Thymus (tissue), 11 donors: ENCODE data around the gene THSD4. TPM values are rescaled to one million over a fixed set of nuclear protein-coding genes. Genes with fewer than 3 reads are reported as not detected.

Experiments used
- DNase-seq, 9 donors: peaks; one replicate each; pipeline ENCODE4 v3.0.0-alpha.2; 2013; ENCODE audit warnings: low spot score in 9 of 9, low read depth in 6 of 9, missing footprints in 1 of 9
- H3K27ac ChIP-seq, 2 donors: one replicate each; pipeline ENCODE4 v1.5.1; 2013; ENCODE audit warnings: control low read depth in 1 of 2, low read depth in 1 of 2, low read length in 1 of 2, mild to moderate bottlenecking in 1 of 2, moderate library complexity in 1 of 2
- H3K27me3 ChIP-seq, 2 donors: one replicate each; pipeline ENCODE4 v1.5.1; 2013; ENCODE audit warnings: low read length in 1 of 2; ENCODE audit not compliant: control insufficient read depth in 2 of 2, insufficient read depth in 1 of 2
- H3K36me3 ChIP-seq, 2 donors: one replicate each; pipeline ENCODE4 v1.5.1; 2013; ENCODE audit warnings: low read length in 1 of 2, mild to moderate bottlenecking in 1 of 2, moderate library complexity in 1 of 2; ENCODE audit not compliant: control insufficient read depth in 2 of 2, insufficient read depth in 2 of 2
- H3K4me1 ChIP-seq, 2 donors: one replicate each; pipeline ENCODE4 v1.5.1; 2013; ENCODE audit warnings: low read length in 2 of 2; ENCODE audit not compliant: control insufficient read depth in 2 of 2, insufficient read depth in 2 of 2
- H3K4me3 ChIP-seq, 2 donors: one replicate each; pipeline ENCODE4 v1.5.1; 2013; ENCODE audit warnings: low read length in 2 of 2, control low read depth in 1 of 2, mild to moderate bottlenecking in 1 of 2
- H3K9me3 ChIP-seq, 2 donors: one replicate each; pipeline ENCODE4 v1.5.1; 2013; ENCODE audit warnings: low read length in 1 of 2, mild to moderate bottlenecking in 1 of 2; ENCODE audit not compliant: control insufficient read depth in 2 of 2, insufficient read depth in 1 of 2
- WGBS: extraction: QIAGEN DNeasy Blood & Tissue Kit; methylation state at CpG from one replicate; pipeline ENCODE4 v1.1.7; 2013; 5-methylcytosine and 5-hydroxymethylcytosine counted together
- polyA plus RNA-seq: library from polyadenylated mRNA; stranded (reverse); fragments of 200-250 nt; gene quantifications from one replicate; pipeline ENCODE4 v1.2.3, GENCODE V29; 2013
- total RNA-seq: library from RNA; stranded (reverse); fragments of 120-200 nt; gene quantifications from one replicate; pipeline ENCODE4 v1.2.4, GENCODE V29; 2013
- donor health status: healthy.

The THSD4 gene
- total and polyA plus RNA-seq, 2 donors = 1.7 to 2.2 TPM

GRCh38 chr15:71792521-71792920, 677.2 kb downstream of the THSD4 start:
- 91% methylated on average over 2 of the region's 2 CpGs for WGBS
- Histone ChIP-seq H3K27me3 (no peaks in the 10 kb centered on the region), H3K27ac (no peak overlapping the region), H3K4me3 (no peak overlapping the region), H3K9me3 (no peaks in the 10 kb centered on the region), H3K36me3 (no peaks in the 10 kb centered on the region), H3K4me1 (no peaks in the 10 kb centered on the region)
- DNase-seq = no peak

GRCh38 chr15:71798641-71799040, 683.4 kb downstream of the THSD4 start:
- no peak overlapping the region for H3K4me3 ChIP-seq
- DNase-seq = no peak
- no peak overlapping the region for H3K27ac ChIP-seq
- no peaks in the 10 kb centered on the region for H3K27me3 ChIP-seq
- 90% methylated on average over 6 of the region's 6 CpGs for WGBS
- H3K36me3 ChIP-seq = no peaks in the 10 kb centered on the region
- H3K4me1 ChIP-seq = no peaks in the 10 kb centered on the region
- H3K9me3 ChIP-seq = no peaks in the 10 kb centered on the region

- no peak for DNase-seq
- WGBS = 93% methylated on average over 3 of the region's 3 CpGs
Observed at GRCh38 chr15:71800190-71800589, 684.9 kb downstream of the THSD4 start.

GRCh38 chr15:71800835-71801745, 685.8 kb downstream of the THSD4 start:
- 69% methylated on average over 17 of the region's 17 CpGs for WGBS

More at GRCh38 chr15:71800190-71800589, 684.9 kb downstream of the THSD4 start:
- Histone ChIP-seq H3K27ac (no peak overlapping the region), H3K4me3 (no peak overlapping the region), H3K4me1 (no peaks in the 10 kb centered on the region), H3K27me3 (no peaks in the 10 kb centered on the region), H3K9me3 (no peaks in the 10 kb centered on the region), H3K36me3 (no peaks in the 10 kb centered on the region)

GRCh38 chr15:71801935-71802655, 686.8 kb downstream of the THSD4 start:
- Histone ChIP-seq H3K36me3 (no peaks in the 10 kb centered on the region), H3K27ac (no peak overlapping the region), H3K27me3 (no peaks in the 10 kb centered on the region), H3K9me3 (no peaks in the 10 kb centered on the region), H3K4me3 (no peak overlapping the region), H3K4me1 (no peaks in the 10 kb centered on the region)
- DNase-seq = no peak
- WGBS = 98% methylated on average over 24 of the region's 24 CpGs

More at GRCh38 chr15:71800835-71801745, 685.8 kb downstream of the THSD4 start:
- Histone ChIP-seq H3K4me3 (no peak overlapping the region), H3K4me1 (no peaks in the 10 kb centered on the region), H3K36me3 (no peaks in the 10 kb centered on the region), H3K9me3 (no peaks in the 10 kb centered on the region), H3K27me3 (no peaks in the 10 kb centered on the region), H3K27ac (no peak overlapping the region)
- peak in 5 of 9 donors; percentile 7 to 45 (median 30) for DNase-seq

- Histone ChIP-seq H3K27me3 (no peaks in the 10 kb centered on the region), H3K4me1 (no peaks in the 10 kb centered on the region), H3K9me3 (no peaks in the 10 kb centered on the region), H3K4me3 (no peak overlapping the region), H3K27ac (no peak overlapping the region), H3K36me3 (no peaks in the 10 kb centered on the region)
- WGBS = 62% methylated on average over 21 of the region's 21 CpGs
- peak in 2 of 9 donors; percentile 26 to 30 for DNase-seq
Observed at GRCh38 chr15:71802770-71803169, 687.5 kb downstream of the THSD4 start.

- H3K9me3 ChIP-seq = no peaks in the 10 kb centered on the region
- H3K27me3 ChIP-seq = no peaks in the 10 kb centered on the region
- H3K27ac ChIP-seq = no peak overlapping the region
- H3K36me3 ChIP-seq = no peaks in the 10 kb centered on the region
- no peak overlapping the region for H3K4me3 ChIP-seq
- no peak for DNase-seq
- H3K4me1 ChIP-seq = no peaks in the 10 kb centered on the region
- 54% methylated on average over 5 of the region's 5 CpGs for WGBS
Observed at GRCh38 chr15:71804226-71804625, 689.0 kb downstream of the THSD4 start.

GRCh38 chr15:71804695-71805470, 689.6 kb downstream of the THSD4 start:
- no peaks in the 10 kb centered on the region for H3K27me3 ChIP-seq
- no peaks in the 10 kb centered on the region for H3K9me3 ChIP-seq
- DNase-seq = no peak
- WGBS = 69% methylated on average over 6 of the region's 6 CpGs
- no peaks in the 10 kb centered on the region for H3K36me3 ChIP-seq
- H3K27ac ChIP-seq = no peak overlapping the region
- H3K4me3 ChIP-seq = no peak overlapping the region
- H3K4me1 ChIP-seq = no peaks in the 10 kb centered on the region
